AG04449 (cell line): ENCODE data around the gene SLC18B1.

Experiments used
- CTCF ChIA-PET: fragments of 350-600 bp; formaldehyde crosslinking; extraction: SDS; loops from one replicate; lab custom pipeline; 2021; ENCODE audit warnings: antibody characterized with exemption; lab: Yijun Ruan, JAX
- POLR2A ChIA-PET: fragments of 400-600, 350-600 bp; formaldehyde crosslinking; extraction: SDS; loops from one replicate; lab custom pipeline; 2020; ENCODE audit warnings: antibody characterized with exemption, inconsistent platforms; lab: Yijun Ruan, JAX
- DNase-seq: peaks from one replicate; pipeline ENCODE4 v3.0.0-alpha.2; 2010; ENCODE audit warnings: low read depth, low spot score
- H3K4me3 ChIP-seq: 2 replicates; pipeline ENCODE4 v1.5.1; 2011; ENCODE audit warnings: low read depth, mild to moderate bottlenecking, control low read depth, low read length
- TF ChIP-seq, protein P1 (sequence below): IDR thresholded peaks from one replicate; pipeline ENCODE4 v1.5.1; 2011; ENCODE audit warnings: mild to moderate bottlenecking, moderate library complexity, low read length, control low read depth, inconsistent platforms; ENCODE audit not compliant: insufficient read depth; ENCODE audit errors: missing control alignments

SLC18B1 gene

DNA sequence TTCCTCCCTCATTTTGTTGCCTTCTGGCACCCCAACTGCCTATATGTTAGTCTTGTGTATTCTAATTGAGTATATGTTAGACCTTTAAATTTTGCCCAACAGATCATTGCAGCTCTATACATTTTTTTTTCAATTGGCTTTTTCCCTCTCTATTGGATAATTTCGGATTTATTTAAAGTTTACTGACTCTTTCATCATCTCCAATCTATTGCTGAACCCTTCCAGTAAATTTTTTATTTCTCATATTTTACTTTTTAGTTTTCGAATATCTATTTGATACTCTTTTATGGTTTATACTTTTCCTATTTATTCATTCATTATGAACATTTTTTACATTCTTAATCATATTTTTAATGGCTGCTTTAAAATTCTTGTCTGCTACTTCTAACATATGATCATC lies 7.1 kb upstream of the SLC18B1 start:
- ChIA-PET CTCF (interaction anchor here (1.0 to 2.0 kb wide), 2 partner anchors 41 to 136 kb away, joined by 3 to 6 read pairs; no protein-coding TSS in a partner anchor), POLR2A (no interaction called here)
- no peak overlapping the region for H3K4me3 ChIP-seq
- no peak for DNase-seq
- TF ChIP-seq, protein P1, sequence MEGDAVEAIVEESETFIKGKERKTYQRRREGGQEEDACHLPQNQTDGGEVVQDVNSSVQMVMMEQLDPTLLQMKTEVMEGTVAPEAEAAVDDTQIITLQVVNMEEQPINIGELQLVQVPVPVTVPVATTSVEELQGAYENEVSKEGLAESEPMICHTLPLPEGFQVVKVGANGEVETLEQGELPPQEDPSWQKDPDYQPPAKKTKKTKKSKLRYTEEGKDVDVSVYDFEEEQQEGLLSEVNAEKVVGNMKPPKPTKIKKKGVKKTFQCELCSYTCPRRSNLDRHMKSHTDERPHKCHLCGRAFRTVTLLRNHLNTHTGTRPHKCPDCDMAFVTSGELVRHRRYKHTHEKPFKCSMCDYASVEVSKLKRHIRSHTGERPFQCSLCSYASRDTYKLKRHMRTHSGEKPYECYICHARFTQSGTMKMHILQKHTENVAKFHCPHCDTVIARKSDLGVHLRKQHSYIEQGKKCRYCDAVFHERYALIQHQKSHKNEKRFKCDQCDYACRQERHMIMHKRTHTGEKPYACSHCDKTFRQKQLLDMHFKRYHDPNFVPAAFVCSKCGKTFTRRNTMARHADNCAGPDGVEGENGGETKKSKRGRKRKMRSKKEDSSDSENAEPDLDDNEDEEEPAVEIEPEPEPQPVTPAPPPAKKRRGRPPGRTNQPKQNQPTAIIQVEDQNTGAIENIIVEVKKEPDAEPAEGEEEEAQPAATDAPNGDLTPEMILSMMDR = no peak

DNA sequence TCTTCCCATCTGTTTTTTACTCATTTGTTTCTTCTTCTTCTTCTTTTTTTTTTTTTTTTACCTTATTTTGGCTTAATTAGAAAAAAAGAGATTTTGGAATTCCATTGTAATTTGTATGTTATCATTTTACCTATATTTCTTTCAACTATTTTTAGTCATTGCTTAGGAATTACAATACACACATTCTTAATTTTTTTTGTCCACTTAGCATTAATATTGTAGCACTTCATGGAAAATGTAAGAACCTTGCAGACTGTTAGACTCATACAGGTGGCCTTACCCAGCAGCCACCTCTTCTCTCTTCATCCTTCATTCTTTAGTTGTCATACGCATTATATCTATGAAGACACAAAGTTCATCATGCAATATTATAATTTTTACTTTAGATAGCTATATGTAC lies 5.8 kb upstream of the SLC18B1 start:
- CTCF ChIA-PET = interaction anchor here (1.0 to 2.0 kb wide), 2 partner anchors 39 to 135 kb away, joined by 3 to 6 read pairs; no protein-coding TSS in a partner anchor

DNA sequence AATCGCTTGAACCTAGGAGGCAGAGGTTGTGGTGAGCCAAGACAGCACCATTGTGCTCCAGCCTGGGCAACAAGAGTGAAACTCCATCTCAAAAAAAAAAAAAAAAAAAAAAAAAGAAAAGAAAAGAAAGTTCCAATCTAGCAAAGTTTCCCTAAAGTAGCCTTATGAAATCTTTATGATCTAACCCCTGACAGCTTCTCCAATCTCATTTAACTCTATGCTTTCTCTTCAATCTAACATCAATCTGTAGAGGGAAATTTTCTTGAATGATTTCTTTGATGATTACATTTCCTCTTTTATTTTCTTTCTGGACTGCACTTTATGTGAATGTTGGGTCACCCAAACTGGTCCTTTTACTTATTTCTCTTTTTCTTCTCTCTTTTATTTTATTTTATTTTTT lies 2.2 kb upstream of the SLC18B1 start:
- no peak for DNase-seq
- ChIA-PET CTCF (interaction anchor here (0.7 to 4.6 kb wide), 7 partner anchors 8 to 711 kb away, joined by 3 to 62 read pairs (median 7); no protein-coding TSS in a partner anchor), POLR2A (no interaction called here)
- TF ChIP-seq, protein P1 = no peak
- H3K4me3 ChIP-seq = no peak overlapping the region

More for the DNA sequence above, 5.8 kb upstream of the SLC18B1 start:
- POLR2A ChIA-PET = no interaction called here
- no peak overlapping the region for H3K4me3 ChIP-seq
- no peak for DNase-seq
- TF ChIP-seq, protein P1 = no peak

DNA sequence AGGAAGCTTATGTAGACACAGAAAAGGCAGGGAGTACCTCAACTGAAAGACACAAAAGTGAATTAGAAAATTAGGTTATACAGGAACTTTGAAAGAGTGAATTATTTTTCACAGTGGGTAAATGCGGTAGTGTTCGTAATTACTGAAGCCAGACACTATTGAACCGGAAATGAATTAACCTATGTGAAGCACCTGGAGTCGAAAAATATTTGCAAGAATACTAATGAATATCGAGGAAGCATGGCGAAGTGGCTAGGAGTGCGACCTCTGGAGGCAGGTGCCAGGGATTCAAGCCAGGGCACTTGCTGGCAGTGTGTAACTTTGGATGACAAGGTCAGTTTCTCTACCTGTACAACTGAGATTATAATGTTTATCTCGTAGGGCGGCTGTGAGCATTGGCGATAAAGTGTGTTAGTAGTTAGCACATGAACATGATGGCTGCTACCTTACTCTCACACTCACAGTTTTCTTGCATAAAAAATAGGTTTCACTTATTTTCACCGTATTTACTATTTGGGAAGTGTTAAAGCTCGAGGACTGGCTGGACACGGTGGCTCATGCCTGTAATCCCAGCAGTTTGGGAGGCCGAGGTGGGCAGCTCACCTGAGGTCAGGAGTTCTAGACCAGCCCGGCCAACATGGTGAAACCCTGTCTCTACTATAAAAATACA lies 567 bp upstream of the SLC18B1 start:
- ChIA-PET POLR2A (interaction anchor here (2.0 kb wide), 1 partner anchor 16 kb away, joined by 18 read pairs; the partner anchor contains the start of gene RPS12), CTCF (interaction anchor here (0.6 to 4.6 kb wide), 30 partner anchors 10 to 519 kb away, joined by 3 to 62 read pairs (median 4); partner anchors contain the start of genes STX7 and TAAR9)
- H3K4me3 ChIP-seq = peak overlapping the region; percentile 73
- DNase-seq = no peak
- TF ChIP-seq, protein P1 = peak; percentile 81

DNA sequence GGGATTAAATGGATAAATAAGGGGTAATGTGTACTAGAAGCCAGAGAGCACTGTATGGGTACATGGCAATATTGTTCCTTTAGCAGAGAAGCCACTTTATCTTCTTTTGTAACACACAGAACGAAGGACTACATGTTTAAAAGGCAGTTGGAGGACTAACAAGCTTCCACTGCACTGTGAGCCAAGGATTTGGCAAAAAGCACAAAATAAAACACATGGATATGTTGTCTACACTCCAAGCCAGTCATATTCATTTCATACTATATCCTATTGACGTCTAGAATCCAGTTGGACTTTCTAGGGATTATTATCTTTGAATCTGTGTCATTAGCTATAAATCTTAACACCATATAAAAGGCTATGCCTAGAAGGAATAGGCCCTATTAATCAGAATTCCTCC lies 3.0 kb downstream of the SLC18B1 start:
- H3K4me3 ChIP-seq = no peak overlapping the region

DNA sequence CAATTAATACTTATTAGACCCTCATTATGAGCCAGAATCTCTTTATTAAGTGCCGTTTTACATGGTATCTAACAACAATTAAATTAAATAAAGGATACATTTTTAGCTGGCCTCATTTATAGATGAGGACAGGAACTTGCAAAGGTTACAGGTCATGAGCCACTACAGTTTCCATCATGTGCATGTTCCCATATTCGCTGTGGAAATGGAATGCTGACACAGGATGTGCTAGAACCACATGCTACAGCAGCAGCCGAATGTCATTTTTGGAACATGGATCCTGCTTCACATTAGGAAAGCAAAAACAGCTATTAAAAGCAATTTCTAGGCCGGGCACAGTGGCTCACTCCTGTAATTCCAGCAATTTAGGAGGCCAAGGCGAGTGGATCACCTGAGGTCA lies 5.9 kb downstream of the SLC18B1 start:
- POLR2A ChIA-PET = no interaction called here
- CTCF ChIA-PET = no interaction called here
- DNase-seq = no peak
- TF ChIP-seq, protein P1 = no peak
- H3K4me3 ChIP-seq = no peak overlapping the region

More for the DNA sequence above, 3.0 kb downstream of the SLC18B1 start:
- POLR2A ChIA-PET = no interaction called here
- DNase-seq = no peak
- TF ChIP-seq, protein P1 = no peak
- CTCF ChIA-PET = interaction anchor here (0.8 to 1.0 kb wide), 2 partner anchors 265 to 270 kb away, joined by 3 read pairs; no protein-coding TSS in a partner anchor
